Measurements from ENCODE around the gene CSTPP1. TPM values are rescaled to one million over a fixed set of nuclear protein-coding genes. Genes with fewer than 3 reads are reported as not detected.
"Not testable (repeated sequence)": the region's sequence is repeated elsewhere in the genome, so short reads cannot be mapped to it uniquely, and the experiment has no call there.

The CSTPP1 gene
- total RNA-seq, 1 donor from 2014 or later, result 18.0 TPM

DNA sequence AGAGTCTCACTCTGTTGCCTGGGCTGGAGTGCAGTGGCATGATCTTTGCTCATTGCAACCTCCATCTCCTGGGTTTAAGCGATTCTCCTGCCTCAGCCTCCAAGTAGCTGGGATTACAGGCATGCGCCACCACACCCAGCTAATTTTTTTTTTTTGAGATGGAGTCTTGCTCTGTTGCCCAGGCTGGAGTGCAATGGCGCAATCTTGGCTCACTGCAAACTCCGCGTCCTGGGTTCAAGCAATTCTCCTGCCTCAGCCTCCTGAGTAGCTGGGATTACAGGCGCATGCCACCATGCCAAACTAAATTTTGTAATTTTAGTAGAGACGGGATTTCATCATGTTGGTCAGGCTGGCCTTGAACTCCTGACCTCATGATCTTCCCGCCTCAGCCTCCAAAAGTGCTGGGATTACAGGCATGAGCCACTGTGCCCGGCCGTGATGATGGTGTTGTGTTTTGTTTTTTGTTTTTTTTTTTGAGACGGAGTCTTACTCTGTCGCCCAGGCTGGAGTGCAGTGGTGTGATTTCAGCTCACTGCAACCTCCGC, 271.5 kb downstream of the CSTPP1 start:
- H3K27ac Mint-ChIP-seq; H3K27me3 Mint-ChIP-seq; H3K4me3 Mint-ChIP-seq; H3K36me3 Mint-ChIP-seq (ENCODE audit: low read depth); DNase-seq; H3K9me3 Mint-ChIP-seq; intact Hi-C loops (cut with micrococcal nuclease); H3K4me1 Mint-ChIP-seq: not testable (repeated sequence)

GRCh38 chr11:47208628-47209027, 272.1 kb downstream of the CSTPP1 start:
- DNase-seq, result no peak
- Mint-ChIP-seq H3K4me3 (no peak overlapping the region), H3K4me1 (peaks cover 6% of the 10 kb centered on the region), H3K27me3 (peaks cover 10% of the 10 kb centered on the region), H3K9me3 (no peaks in the 10 kb centered on the region), H3K27ac (no peak overlapping the region), H3K36me3 (ENCODE audit: low read depth) (no peaks in the 10 kb centered on the region)
- intact Hi-C loops (cut with micrococcal nuclease), result no loop called here

Other genes starting within 250 kb of the CSTPP1 start
- gene ARHGAP1, start 236.1 kb upstream of the CSTPP1 start, total RNA-seq, result 59.1 and 61.7 TPM in 2 replicates
- 12.9 and 14.1 TPM in 2 replicates for gene ZNF408, start 235.7 kb upstream of the CSTPP1 start, total RNA-seq
- gene F2, start 217.5 kb upstream of the CSTPP1 start, total RNA-seq, result 0.30 TPM in 1 of 2 replicates, not detected in the other
- gene CKAP5, start 90.5 kb upstream of the CSTPP1 start, total RNA-seq, result 124 and 133 TPM in 2 replicates
- gene LRP4, start 18.2 kb upstream of the CSTPP1 start, total RNA-seq, result 0.12 and 0.31 TPM in 2 replicates
- 98.3 and 109 TPM in 2 replicates for gene ARFGAP2, start 240.1 kb downstream of the CSTPP1 start, total RNA-seq
- 14.3 and 16.4 TPM in 2 replicates for gene PACSIN3, start 249.7 kb downstream of the CSTPP1 start, total RNA-seq

Measured in activated CD4-positive, alpha-beta T cell treated with anti-CD3 and anti-CD28 coated beads, Interleukin-2, amount 10 ng/mL, durations not matched to agents 24 days and 14 days (primary cell).